Kidney (tissue), 14 donors: ENCODE data around the gene TMEM97. TPM values are rescaled to one million over a fixed set of nuclear protein-coding genes. Genes with fewer than 3 reads are reported as not detected.
A peak's percentile ranks its signal among the peaks of the same experiment; 100 is the strongest.

Experiments
- DNase-seq, 5 donors: peaks; one replicate each; pipeline ENCODE4 v3.0.0-alpha.2; 2013 to 2020
- FAIRE-seq: peaks from 2 replicates; lab custom pipeline; 2012; peaks lifted over from hg19 to GRCh38; lab: Jason Lieb, UNC
- H3K27ac ChIP-seq, 2 donors: one replicate each; pipeline ENCODE4 v1.7.0; 2013; ENCODE audit warnings: low read depth in 2 of 2, low read length in 2 of 2, inconsistent platforms in 1 of 2
- H3K27me3 ChIP-seq: one replicate; pipeline ENCODE4 v1.7.1; 2013; ENCODE audit warnings: low read length, inconsistent platforms; ENCODE audit not compliant: control insufficient read depth, insufficient read depth
- H3K36me3 ChIP-seq, 3 donors: one replicate each; pipeline versions ENCODE4 v1.7.0 to v1.7.1; 2013; ENCODE audit warnings: low read length in 3 of 3, control low read depth in 1 of 3, inconsistent platforms in 1 of 3; ENCODE audit not compliant: insufficient read depth in 3 of 3, control insufficient read depth in 2 of 3
- H3K4me1 ChIP-seq, 3 donors: one replicate each; pipeline versions ENCODE4 v1.7.0 to v1.7.1; 2013; ENCODE audit warnings: low read length in 3 of 3, inconsistent platforms in 1 of 3, low read depth in 1 of 3; ENCODE audit not compliant: control insufficient read depth in 2 of 3, insufficient read depth in 2 of 3
- H3K4me3 ChIP-seq, 3 donors: one replicate each; pipeline versions ENCODE4 v1.7.0 to v1.8.1; 2013; ENCODE audit warnings: low read length in 3 of 3, control low read depth in 1 of 3, inconsistent platforms in 1 of 3
- H3K9ac ChIP-seq, 3 donors: one replicate each; pipeline versions ENCODE4 v1.7.0 to v1.7.1; 2013; ENCODE audit warnings: low read length in 3 of 3, control low read depth in 1 of 3, inconsistent platforms in 1 of 3
- H3K9me3 ChIP-seq, 3 donors: one replicate each; pipeline versions ENCODE4 v1.7.0 to v1.7.1; 2013; ENCODE audit warnings: low read length in 3 of 3, control low read depth in 1 of 3, inconsistent platforms in 1 of 3; ENCODE audit not compliant: control insufficient read depth in 2 of 3, insufficient read depth in 1 of 3
- CTCF ChIP-seq: IDR thresholded peaks from 3 replicates; pipeline ENCODE4 v1.5.1; 2012; ENCODE audit warnings: mild to moderate bottlenecking, moderate library complexity, borderline replicate concordance; ENCODE audit not compliant: insufficient read depth; ENCODE audit errors: extremely low read depth
- intact Hi-C: fragments of 100-400 bp; cut with DNase I; formaldehyde crosslinking; loops from one replicate; pipeline ENCODE4 v1.11.1; 2022
- polyA plus RNA-seq: library from polyadenylated mRNA; stranded (reverse); fragments of 350-450 nt; fragmentation: Illumina TruSeq; extraction: RNeasy Lipid Tissue Mini Kit (QIAGEN cat#74804); gene quantifications from one replicate; pipeline ENCODE4 v1.2.3, GENCODE V29; 2014; ENCODE audit warnings: low read depth, low replicate concordance; ENCODE audit not compliant: insufficient read depth
- total RNA-seq: library from RNA; stranded (reverse); fragmentation: NEBNext Ultra II Directional; extraction: Animal tissue kit (Norgen Biotek cat#: 25700); gene quantifications from one replicate; pipeline ENCODE4 v1.2.1, GENCODE V29; 2021
- donor health status: control.
- donor health status: control.
- donor health status: control.
- donor health status: control.
- donor health status: control.
- donor health status: DM: yes; HTN: yes; CAD: no.
- donor health status: Normal renal cell carcinoma (clear cell type).

The TMEM97 gene
- total and polyA plus RNA-seq, 2 donors from 2014 or later: 10.2 to 11.6 TPM

GRCh38 chr17:28325211-28325610 is 6.2 kb downstream of the TMEM97 start:
- no peak for TF ChIP-seq CTCF
- Histone ChIP-seq H3K4me1 (no peaks in the 10 kb centered on the region), H3K27ac (no peak overlapping the region), H3K9me3 (no peaks in the 10 kb centered on the region), H3K36me3 (peaks cover 4 to 24% (median 11%) of the 10 kb centered on the region in 3 donors), H3K27me3 (no peaks in the 10 kb centered on the region), H3K9ac (no peak overlapping the region), H3K4me3 (no peak overlapping the region)
- intact Hi-C loops: no loop called here
- DNase-seq (peak in 1 of 5 donors; percentile 31), FAIRE-seq (no peak)

GRCh38 chr17:28326114-28326513 is 7.1 kb downstream of the TMEM97 start:
- FAIRE-seq: no peak
- H3K9me3 ChIP-seq: no peaks in the 10 kb centered on the region
- no peak overlapping the region for H3K4me3 ChIP-seq
- no peak for TF ChIP-seq CTCF
- intact Hi-C loops: no loop called here
- no peak for DNase-seq
- H3K27ac ChIP-seq: no peak overlapping the region
- H3K27me3 ChIP-seq: no peaks in the 10 kb centered on the region
- H3K36me3 ChIP-seq: peaks cover 10 to 28% (median 11%) of the 10 kb centered on the region in 3 donors
- no peak overlapping the region for H3K9ac ChIP-seq
- no peaks in the 10 kb centered on the region for H3K4me1 ChIP-seq

- FAIRE-seq (no peak), DNase-seq (no peak)
- no peak for TF ChIP-seq CTCF
- intact Hi-C loops: no loop called here
- Histone ChIP-seq H3K27me3 (no peaks in the 10 kb centered on the region), H3K27ac (no peak overlapping the region), H3K4me3 (no peak overlapping the region), H3K4me1 (no peaks in the 10 kb centered on the region), H3K9ac (no peak overlapping the region), H3K36me3 (peaks cover 11 to 34% (median 14%) of the 10 kb centered on the region in 3 donors), H3K9me3 (no peaks in the 10 kb centered on the region)
These were observed 8.1 kb downstream of the TMEM97 start for GRCh38 chr17:28327031-28327607.

- H3K27me3 ChIP-seq: no peaks in the 10 kb centered on the region
- no peak overlapping the region for H3K9ac ChIP-seq
- TF ChIP-seq CTCF: no peak
- FAIRE-seq (no peak), DNase-seq (no peak)
- H3K27ac ChIP-seq: no peak overlapping the region
- H3K4me3 ChIP-seq: no peak overlapping the region
- no peaks in the 10 kb centered on the region for H3K9me3 ChIP-seq
- peaks cover 11 to 34% (median 14%) of the 10 kb centered on the region in 3 donors for H3K36me3 ChIP-seq
- intact Hi-C loops: no loop called here
- H3K4me1 ChIP-seq: no peaks in the 10 kb centered on the region
These were observed 8.7 kb downstream of the TMEM97 start for GRCh38 chr17:28327709-28328108.
